ENCODE results near the gene YAE1. TPM values are rescaled to one million over a fixed set of nuclear protein-coding genes. Genes with fewer than 3 reads are reported as not detected.

YAE1 gene
- total and polyA plus RNA-seq, 2 of the 8 experiments (the other 6 are each of a cell fraction or from before 2014, with no cell fraction given), result 24.1 to 38.0 TPM

DNA sequence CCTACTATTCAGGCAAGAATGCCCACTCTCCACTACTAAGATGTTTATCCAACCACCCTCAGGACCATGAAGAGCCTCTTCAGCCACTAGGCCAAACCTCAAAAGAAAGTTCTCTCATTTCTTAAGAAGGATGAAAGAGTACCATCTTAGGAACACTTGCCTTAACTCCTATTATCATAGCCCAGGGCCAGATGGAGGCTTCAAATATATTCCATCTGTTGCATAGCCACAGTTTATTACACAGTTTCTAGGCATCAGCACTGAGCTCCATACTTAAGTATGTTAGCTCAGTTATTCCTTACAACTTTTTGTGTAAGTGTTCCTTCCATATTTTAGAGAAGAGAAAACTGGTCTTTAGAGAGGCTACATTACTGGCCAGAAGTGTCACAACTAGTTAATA, 37.4 kb upstream of the YAE1 start:
- TF ChIP-seq JUND (IDR thresholded peaks at IDR 0.05; ENCODE audit: low read length) (no peak), ZNF274 (IDR thresholded peaks at IDR 0.05; ENCODE audit: borderline replicate concordance, extremely low read depth, low read length) (no peak), SAP30 (IDR thresholded peaks at IDR 0.05; ENCODE audit: insufficient read depth, insufficient replicate concordance, low read length) (no peak), TBP (IDR thresholded peaks at IDR 0.05; ENCODE audit: low read depth, low read length) (no peak)
- CTCF ChIA-PET (ENCODE audit: partially characterized antibody), result interaction anchor here (1.8 kb wide), 1 partner anchor 8 kb away, joined by 5 read pairs; no protein-coding TSS in a partner anchor
- no peaks in the 10 kb centered on the region; the same call in 1 of the 2 replicates for H3K23me2 ChIP-seq (ENCODE audit: low read depth, low read length)
- no peak overlapping the region for H2AFZ ChIP-seq (ENCODE audit: low read length)
- no peak overlapping the region for H4K5ac ChIP-seq (ENCODE audit: insufficient read length, low read depth, low read length)
- no peak overlapping the region for H3K4me2 ChIP-seq (ENCODE audit: insufficient read depth in 1 of 2, low read depth in 2 of 2, low read length in 2 of 2)
- DNase-seq (ENCODE audit: low read depth in 1 of 2, low spot score in 2 of 2) (no peak), FAIRE-seq (no peak)
- H3K18ac ChIP-seq (ENCODE audit: extremely low read depth, low read length), result no peak overlapping the region
- no peak overlapping the region for H3K56ac ChIP-seq (replicated peaks; ENCODE audit: insufficient read length, low read depth, low read length)
- H3K27me3 ChIP-seq (replicated peaks in 1 of 4; ENCODE audit: control insufficient read depth in 3 of 4, extremely low read depth in 1 of 4, insufficient read depth in 3 of 4, low read length in 3 of 4), result no peaks in the 10 kb centered on the region
- no peak overlapping the region for H2BK5ac ChIP-seq (ENCODE audit: low read depth, low read length)
- POLR2A ChIA-PET (ENCODE audit: partially characterized antibody), result no interaction called here
- H4K91ac ChIP-seq (replicated peaks; ENCODE audit: insufficient read length, low read length), result no peak overlapping the region
- H3K36me3 ChIP-seq (ENCODE audit: control insufficient read depth in 2 of 4, insufficient read depth in 4 of 4, low read length in 3 of 4), result no peaks in the 10 kb centered on the region
- no peak overlapping the region for H2AK5ac ChIP-seq (ENCODE audit: low read depth, low read length)
- H3K79me1 ChIP-seq (ENCODE audit: low read depth, low read length), result no peaks in the 10 kb centered on the region
- H2BK15ac ChIP-seq (ENCODE audit: low read length), result no peak overlapping the region
- no peak overlapping the region for H2BK120ac ChIP-seq (replicated peaks; ENCODE audit: low read depth, low read length)
- H3K4ac ChIP-seq (replicated peaks; ENCODE audit: insufficient read length, low read depth, low read length), result no peak overlapping the region
- peaks cover 2 to 5% (median 3%) of the 10 kb centered on the region in 4 experiments; a peak in 5 of 7 replicates for H3K4me1 ChIP-seq (replicated peaks in 1 of 4; ENCODE audit: control insufficient read depth in 3 of 4, insufficient read depth in 4 of 4, low read length in 3 of 4)
- no peak overlapping the region for H3K23ac ChIP-seq (ENCODE audit: insufficient read length)
- H4K8ac ChIP-seq (ENCODE audit: extremely low read depth, insufficient read depth, low read length), result no peak overlapping the region
- no peak overlapping the region for H2BK20ac ChIP-seq (ENCODE audit: low read length)
- no peaks in the 10 kb centered on the region for H3K9me3 ChIP-seq (ENCODE audit: insufficient read depth in 2 of 2, low read depth in 1 of 2, low read length in 1 of 2)
- no peaks in the 10 kb centered on the region for H3K79me2 ChIP-seq (ENCODE audit: control insufficient read depth in 1 of 2, insufficient read depth in 2 of 2, low read length in 2 of 2)
- no peak overlapping the region for H3K4me3 ChIP-seq (ENCODE audit: extremely low read depth in 1 of 4, insufficient read depth in 2 of 4, low read depth in 3 of 4, low read length in 4 of 4)
- no peak overlapping the region for H2BK12ac ChIP-seq (ENCODE audit: low read depth, low read length)
- no peak overlapping the region for H3K14ac ChIP-seq (ENCODE audit: insufficient read length)
- H3K27ac ChIP-seq (ENCODE audit: low read depth, low read length), result no peak overlapping the region
- no peaks in the 10 kb centered on the region for H4K20me1 ChIP-seq (replicated peaks in 1 of 2; ENCODE audit: control insufficient read depth in 1 of 2, insufficient read depth in 2 of 2, low read length in 2 of 2)
- no peak overlapping the region for H3K9ac ChIP-seq (replicated peaks in 1 of 4; ENCODE audit: extremely low read depth in 1 of 4, low read depth in 3 of 4, low read length in 3 of 4)
